Measurements from ENCODE around the gene CACNA1C.

Gene CACNA1C

DNA sequence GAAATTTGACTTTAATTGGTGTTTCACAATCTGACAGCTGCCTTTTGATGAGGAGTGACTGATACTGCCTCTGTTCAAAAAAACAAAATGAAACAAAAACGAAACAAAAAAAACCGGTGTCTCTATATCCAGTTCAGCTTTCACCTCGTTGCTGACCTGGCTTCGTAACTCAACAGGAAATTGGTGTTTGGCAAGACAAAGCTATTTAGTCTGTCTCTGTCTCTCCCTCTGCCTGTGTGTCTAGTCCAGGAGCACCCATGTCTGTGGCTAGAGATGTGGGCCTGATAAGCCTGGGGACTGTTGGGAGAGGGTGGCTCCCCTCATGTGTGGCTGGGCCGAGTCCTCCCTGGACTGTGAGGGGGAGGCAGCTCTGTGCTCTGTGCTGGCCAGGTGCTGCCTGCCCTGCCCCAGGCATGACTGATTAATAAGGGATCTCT lies 11.3 kb downstream of the CACNA1C start:
- peak; percentile 65 for DNase-seq (ENCODE audit: low spot score)

GRCh38 chr12:2068653-2069052 lies 15.9 kb downstream of the CACNA1C start:
- no peak for DNase-seq (ENCODE audit: low spot score)

More for the DNA sequence above, 11.3 kb downstream of the CACNA1C start:
- TF ChIP-seq, protein P1, sequence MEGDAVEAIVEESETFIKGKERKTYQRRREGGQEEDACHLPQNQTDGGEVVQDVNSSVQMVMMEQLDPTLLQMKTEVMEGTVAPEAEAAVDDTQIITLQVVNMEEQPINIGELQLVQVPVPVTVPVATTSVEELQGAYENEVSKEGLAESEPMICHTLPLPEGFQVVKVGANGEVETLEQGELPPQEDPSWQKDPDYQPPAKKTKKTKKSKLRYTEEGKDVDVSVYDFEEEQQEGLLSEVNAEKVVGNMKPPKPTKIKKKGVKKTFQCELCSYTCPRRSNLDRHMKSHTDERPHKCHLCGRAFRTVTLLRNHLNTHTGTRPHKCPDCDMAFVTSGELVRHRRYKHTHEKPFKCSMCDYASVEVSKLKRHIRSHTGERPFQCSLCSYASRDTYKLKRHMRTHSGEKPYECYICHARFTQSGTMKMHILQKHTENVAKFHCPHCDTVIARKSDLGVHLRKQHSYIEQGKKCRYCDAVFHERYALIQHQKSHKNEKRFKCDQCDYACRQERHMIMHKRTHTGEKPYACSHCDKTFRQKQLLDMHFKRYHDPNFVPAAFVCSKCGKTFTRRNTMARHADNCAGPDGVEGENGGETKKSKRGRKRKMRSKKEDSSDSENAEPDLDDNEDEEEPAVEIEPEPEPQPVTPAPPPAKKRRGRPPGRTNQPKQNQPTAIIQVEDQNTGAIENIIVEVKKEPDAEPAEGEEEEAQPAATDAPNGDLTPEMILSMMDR (IDR thresholded peaks at IDR 0.05; ENCODE audit: extremely low read depth, missing control alignments) = no peak

DNA sequence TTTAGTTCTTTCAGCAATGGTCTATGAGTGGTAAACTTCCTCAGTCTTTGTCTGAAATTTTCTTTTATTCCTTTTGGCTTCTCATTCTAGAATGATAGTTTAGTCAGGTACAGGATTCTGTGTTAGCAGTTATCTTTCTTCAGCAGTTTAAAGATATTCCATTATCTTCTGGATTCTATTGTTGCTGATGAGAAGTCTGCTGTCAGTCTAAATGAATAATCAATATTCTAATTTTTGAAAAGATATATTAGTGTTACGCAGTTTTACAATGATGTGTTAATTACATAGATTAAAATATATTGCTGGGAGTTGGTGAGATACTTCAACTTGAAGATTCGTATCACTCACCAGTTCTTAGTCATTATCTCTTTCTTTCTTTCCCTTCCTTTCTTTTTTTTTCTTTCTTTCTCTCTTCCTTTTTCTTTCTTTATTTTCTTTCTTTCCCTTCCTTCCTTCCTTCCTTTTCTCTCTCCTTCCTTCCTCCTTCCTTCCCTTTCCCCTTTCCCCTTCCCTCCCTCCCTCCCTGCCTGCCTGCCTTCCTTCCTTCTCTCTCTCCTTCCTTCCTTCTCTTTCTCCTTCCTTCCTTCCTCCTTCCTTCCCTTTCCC lies 17.8 kb downstream of the CACNA1C start:
- DNase-seq (ENCODE audit: low spot score) = no peak

More at GRCh38 chr12:2068653-2069052, 15.9 kb downstream of the CACNA1C start:
- TF ChIP-seq, protein P1 (IDR thresholded peaks at IDR 0.05; ENCODE audit: extremely low read depth, missing control alignments) = no peak

GRCh38 chr12:2074792-2075191 lies 22.0 kb downstream of the CACNA1C start:
- TF ChIP-seq, protein P1 (IDR thresholded peaks at IDR 0.05; ENCODE audit: extremely low read depth, missing control alignments) = no peak
- no peak for DNase-seq (ENCODE audit: low spot score)

More for the DNA sequence above, 17.8 kb downstream of the CACNA1C start:
- TF ChIP-seq, protein P1 (IDR thresholded peaks at IDR 0.05; ENCODE audit: extremely low read depth, missing control alignments) = no peak

DNA sequence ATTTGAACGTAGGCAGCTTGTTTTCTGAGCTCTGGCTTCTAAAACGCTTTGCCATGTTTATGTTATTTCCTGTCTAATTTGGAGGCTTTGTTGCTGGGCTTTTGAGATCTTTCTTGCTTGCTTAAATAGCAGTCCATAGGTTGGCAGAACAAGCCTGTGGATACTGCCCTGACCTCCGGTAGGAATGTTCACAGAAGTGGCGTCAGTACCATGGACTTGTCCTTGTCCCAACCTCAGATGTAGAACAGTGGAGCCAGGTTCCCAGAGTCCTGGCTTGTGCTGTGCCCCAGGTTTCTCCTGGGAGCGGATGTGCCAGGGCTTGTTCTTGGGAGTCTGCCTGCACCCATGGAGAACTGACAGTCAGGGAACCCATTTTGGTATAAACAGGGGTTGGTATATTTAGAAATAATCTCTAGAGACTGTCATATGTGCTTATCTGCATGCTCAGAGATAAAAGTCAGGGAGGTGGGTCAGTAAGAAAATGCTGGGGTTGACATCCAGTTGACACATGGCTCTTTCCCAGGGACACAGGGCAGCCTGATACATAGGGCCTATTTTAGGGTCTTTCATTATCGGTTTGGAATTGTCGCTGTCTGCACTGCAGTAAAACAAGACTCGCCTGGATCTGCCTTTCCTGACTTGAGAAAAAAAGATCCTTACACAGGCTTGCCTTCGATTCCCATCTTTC lies 22.9 kb downstream of the CACNA1C start:
- TF ChIP-seq, protein P1 (IDR thresholded peaks at IDR 0.05; ENCODE audit: extremely low read depth, missing control alignments) = no peak
- no peak for DNase-seq (ENCODE audit: low spot score)

DNA sequence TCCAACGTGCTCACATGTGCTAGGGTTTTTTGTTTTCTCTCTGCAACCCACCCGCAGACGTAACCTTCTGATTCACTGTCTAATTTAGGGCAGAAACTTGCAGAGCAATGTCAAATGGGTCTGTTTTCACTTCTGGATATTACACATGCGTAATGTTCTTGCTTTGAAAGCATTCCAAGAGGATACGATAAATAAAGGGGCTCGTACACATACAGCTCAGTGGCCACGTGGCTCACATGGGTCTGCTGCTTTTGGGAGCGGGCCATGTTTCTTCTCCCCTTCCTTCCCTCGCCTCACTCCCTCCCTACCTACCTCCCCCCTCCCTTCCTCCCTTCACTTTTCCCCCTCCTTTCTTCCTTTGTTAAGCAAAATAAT lies 23.4 kb downstream of the CACNA1C start:
- DNase-seq (ENCODE audit: low spot score) = no peak
- TF ChIP-seq, protein P1 (IDR thresholded peaks at IDR 0.05; ENCODE audit: extremely low read depth, missing control alignments) = no peak

- DNase-seq (ENCODE audit: low spot score) = no peak
- TF ChIP-seq, protein P1 (IDR thresholded peaks at IDR 0.05; ENCODE audit: extremely low read depth, missing control alignments) = no peak
Measured at GRCh38 chr12:2076728-2077127, 23.9 kb downstream of the CACNA1C start.

Data from GM20000 (cell line).